SK-N-MC (cell line): ENCODE results near the gene LSP1.

ENCODE experiments used
- EZH2 ChIP-seq: fragments of 200-600 bp; sonication (generic); IDR thresholded peaks from one replicate; pipeline ENCODE4 v1.6.1; 2017; ENCODE audit warnings: antibody characterized with exemption
- FOXP2 ChIP-seq: optimal IDR thresholded peaks from 2 replicates; pipeline ENCODE3; 2011; ENCODE audit warnings: mild to moderate bottlenecking, moderate library complexity; ENCODE audit not compliant: insufficient read depth; ENCODE audit errors: extremely low read length, control extremely low read depth
- POLR2AphosphoS5 ChIP-seq: IDR thresholded peaks from 2 replicates; pipeline ENCODE4 v1.6.1; 2012; ENCODE audit warnings: mild to moderate bottlenecking, low read depth, low read length, borderline replicate concordance

DNA sequence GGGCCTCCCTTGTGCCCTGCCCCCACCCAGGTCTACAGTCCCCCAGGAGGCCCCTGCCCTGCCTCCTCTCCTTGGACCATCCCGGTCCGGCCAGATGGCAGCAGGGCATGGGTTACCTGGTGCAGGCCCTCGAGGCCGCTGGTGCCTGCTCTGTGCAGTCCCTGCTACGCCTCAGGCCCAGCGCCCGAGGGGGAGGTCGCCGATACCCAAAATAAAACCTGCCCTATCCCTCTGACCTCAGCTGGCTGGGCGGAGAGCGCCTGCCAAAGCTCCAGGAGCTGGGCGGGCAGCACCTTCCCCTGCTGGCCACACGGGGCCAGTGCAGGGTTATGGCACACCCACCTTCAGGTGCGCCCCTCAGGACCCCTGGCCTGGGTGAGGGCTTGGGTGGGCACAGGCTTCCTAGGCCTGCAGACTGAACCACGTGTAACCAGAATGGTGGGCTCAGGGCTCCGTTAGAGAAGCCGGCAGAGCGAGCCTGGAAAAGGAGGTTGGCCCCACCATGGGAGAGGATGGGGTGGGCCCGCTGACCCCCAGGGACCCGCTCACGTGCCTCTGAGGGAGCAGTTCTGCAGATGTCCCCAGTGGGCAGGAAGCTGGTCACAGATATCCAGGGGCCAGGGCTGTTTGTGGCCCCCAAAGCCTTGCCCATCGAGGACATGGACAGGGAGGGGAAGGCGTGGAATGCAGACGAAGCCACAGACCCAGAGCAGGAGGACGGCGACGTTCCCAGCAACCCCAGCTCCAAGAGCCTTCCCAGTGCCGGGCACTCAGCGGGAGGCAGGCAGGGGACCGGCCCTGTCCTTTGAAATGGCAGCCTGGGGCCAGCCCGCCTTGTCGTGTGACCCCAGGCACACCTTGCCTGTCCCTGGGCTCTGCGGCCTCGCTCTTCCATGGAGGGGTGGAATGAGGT lies 64.9 kb downstream of the LSP1 start:
- no peak for TF ChIP-seq POLR2AphosphoS5
- no peak for TF ChIP-seq EZH2
- TF ChIP-seq FOXP2 = no peak
